GM21528 (cell line): ENCODE results near the gene RNF115.
"Not testable (repeated sequence)": the region's sequence is repeated elsewhere in the genome, so short reads cannot be mapped to it uniquely, and the experiment has no call there.

Experiments used
- ATAC-seq: cut with Tn5 transposase; IDR thresholded peaks from one replicate; pipeline ENCODE4 v1.9.1; 2021; ENCODE audit warnings: mild to moderate bottlenecking, moderate library complexity; ENCODE audit not compliant: unreplicated experiment, low FRiP score

RNF115 gene

GRCh38 chr1:145747398-145748247 is 76.3 kb downstream of the RNF115 start:
- no peak for ATAC-seq

GRCh38 chr1:145740269-145740668 is 83.6 kb downstream of the RNF115 start:
- ATAC-seq: no peak

GRCh38 chr1:145736191-145736590 is 87.7 kb downstream of the RNF115 start:
- ATAC-seq: no peak

- no peak for ATAC-seq
Measured at GRCh38 chr1:145730900-145731299, 93.0 kb downstream of the RNF115 start.

GRCh38 chr1:145730467-145730866 is 93.4 kb downstream of the RNF115 start:
- ATAC-seq: no peak

- no peak for ATAC-seq
Measured at GRCh38 chr1:145729666-145730436, 94.0 kb downstream of the RNF115 start.

- no peak for ATAC-seq
Measured at GRCh38 chr1:145729196-145729595, 94.7 kb downstream of the RNF115 start.

GRCh38 chr1:145726193-145726592 is 97.7 kb downstream of the RNF115 start:
- ATAC-seq: not testable (repeated sequence)

- no peak for ATAC-seq
Measured at GRCh38 chr1:145720878-145721671, 102.8 kb downstream of the RNF115 start.

- no peak for ATAC-seq
Measured at GRCh38 chr1:145720556-145720877, 103.4 kb downstream of the RNF115 start.

GRCh38 chr1:145719230-145720079 is 104.4 kb downstream of the RNF115 start, which contains the start of gene CD160:
TSS of gene CD160 (plus strand) at chr1:145719499. CDS start at chr1:145728328, 8,829 bp downstream.
- no peak for ATAC-seq

- ATAC-seq: not testable (repeated sequence)
Measured at GRCh38 chr1:145718465-145718864, 105.4 kb downstream of the RNF115 start.

GRCh38 chr1:145717833-145718232 is 106.1 kb downstream of the RNF115 start:
- no peak for ATAC-seq

- ATAC-seq: no peak
Measured at GRCh38 chr1:145716641-145717345, 107.1 kb downstream of the RNF115 start.

- ATAC-seq: no peak
Measured at GRCh38 chr1:145714524-145715111, 109.3 kb downstream of the RNF115 start.

- ATAC-seq: no peak
Measured at GRCh38 chr1:145711213-145711651, 112.7 kb downstream of the RNF115 start.

- ATAC-seq: no peak
Measured at GRCh38 chr1:145710291-145711027, 113.4 kb downstream of the RNF115 start.

GRCh38 chr1:145708063-145708462 is 115.8 kb downstream of the RNF115 start:
- ATAC-seq: no peak
